AG08395 (cell line): Measurements from ENCODE around the gene IL17B.

Source experiments
- DNase-seq: peaks from one replicate; pipeline ENCODE4 v3.0.0; 2012; ENCODE audit warnings: mixed read lengths, low spot score

The IL17B gene

DNA sequence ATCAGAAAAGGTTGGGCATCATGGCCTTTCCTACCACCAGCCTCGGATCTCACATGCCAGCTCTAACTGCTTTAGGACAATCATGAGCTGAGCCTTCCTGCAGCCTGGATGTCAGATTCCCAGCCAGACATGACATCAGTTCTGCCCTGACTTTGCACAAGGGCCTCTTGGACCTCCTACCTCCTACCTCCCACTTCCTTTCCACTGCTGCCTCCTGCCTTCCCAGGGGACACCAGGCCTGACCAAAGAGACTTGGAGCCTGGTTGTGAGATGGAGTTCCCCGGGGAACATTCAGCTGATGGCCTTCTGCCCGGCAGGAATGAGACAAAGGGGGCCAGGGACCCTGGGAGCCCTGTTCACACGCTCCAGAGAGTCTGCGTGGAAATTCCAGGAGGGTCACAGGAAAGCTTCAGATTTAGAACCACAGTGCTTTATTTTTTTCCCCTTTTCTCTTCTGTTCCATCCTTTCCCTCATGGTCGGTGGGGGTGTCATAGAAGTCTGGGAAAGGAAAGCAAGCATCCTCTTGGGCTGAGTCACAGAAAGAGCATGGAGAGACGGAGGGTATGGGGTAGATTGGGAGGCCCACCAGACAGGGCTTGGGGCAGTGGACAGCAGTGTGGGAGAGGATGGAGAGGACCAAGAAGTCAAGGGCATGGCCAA lies 35.4 kb upstream of the IL17B start:
- DNase-seq: peak; percentile 48

DNA sequence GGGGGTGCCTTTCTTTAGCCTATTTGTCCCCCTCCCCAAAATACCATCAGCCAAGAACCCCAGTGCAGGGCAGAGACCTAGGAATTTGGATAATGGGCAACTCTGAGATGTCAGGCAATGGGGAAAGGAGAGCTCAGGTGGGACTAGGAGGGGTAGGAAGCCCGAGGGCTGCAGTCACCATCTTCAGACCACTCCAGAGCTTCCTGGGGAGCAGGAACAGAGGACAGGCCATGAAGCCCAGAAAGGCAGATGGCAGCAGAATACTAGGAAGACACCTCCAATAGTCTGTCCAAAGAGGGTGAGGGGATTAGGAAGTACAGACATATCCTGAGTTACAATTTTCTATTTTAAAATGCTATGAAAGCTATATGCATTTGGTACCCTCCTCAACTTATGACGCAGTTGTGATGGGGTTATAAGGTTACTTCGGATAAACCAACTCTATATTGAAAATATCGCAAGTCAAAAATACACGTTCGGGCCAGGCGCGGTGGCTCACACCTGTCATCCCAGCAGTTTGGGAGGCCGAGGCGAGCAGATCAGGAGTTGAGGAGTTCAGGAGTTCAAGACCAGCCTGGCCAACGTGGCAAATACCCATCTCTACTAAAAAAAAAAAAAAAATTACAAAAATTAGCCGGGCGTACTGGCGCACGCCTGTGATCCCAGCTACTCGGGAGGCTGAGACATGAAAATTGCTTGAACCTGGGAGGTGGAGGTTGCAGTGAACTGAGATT lies 34.6 kb upstream of the IL17B start:
- no peak for DNase-seq

DNA sequence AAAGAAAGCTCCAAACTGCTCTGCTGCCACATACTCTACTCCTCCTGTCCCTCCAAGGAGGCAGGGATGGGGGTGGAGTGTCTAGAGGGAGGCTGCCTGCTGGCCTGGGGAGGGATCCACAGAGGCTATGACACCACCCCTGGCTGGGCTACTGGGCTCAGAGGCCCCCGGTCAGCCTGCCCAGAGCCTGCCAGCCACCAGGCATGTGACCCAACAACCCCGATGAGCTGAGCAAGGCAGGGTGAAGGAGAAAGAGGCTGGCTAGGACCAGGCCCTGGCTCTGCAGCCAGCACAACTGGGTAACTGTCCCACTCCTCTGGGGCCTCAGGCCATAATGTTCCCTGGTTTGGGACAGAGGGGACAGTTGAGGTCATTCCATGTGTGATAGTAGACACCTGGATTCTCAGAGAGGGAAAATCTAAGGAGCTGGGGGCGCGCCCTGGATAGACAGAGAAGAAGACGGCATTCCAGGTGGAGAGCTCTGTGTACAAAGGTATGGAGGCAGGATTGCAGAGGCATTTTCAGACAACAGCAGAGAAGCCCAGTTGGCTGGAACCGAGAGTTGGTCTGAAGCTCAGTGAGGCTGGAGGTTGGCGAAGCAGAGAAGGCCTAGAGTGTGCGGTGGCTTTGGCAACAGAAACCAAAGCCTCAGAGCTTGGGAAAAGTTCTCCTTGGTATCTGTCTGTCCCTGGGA lies 33.8 kb upstream of the IL17B start:
- DNase-seq: peak; percentile 33

DNA sequence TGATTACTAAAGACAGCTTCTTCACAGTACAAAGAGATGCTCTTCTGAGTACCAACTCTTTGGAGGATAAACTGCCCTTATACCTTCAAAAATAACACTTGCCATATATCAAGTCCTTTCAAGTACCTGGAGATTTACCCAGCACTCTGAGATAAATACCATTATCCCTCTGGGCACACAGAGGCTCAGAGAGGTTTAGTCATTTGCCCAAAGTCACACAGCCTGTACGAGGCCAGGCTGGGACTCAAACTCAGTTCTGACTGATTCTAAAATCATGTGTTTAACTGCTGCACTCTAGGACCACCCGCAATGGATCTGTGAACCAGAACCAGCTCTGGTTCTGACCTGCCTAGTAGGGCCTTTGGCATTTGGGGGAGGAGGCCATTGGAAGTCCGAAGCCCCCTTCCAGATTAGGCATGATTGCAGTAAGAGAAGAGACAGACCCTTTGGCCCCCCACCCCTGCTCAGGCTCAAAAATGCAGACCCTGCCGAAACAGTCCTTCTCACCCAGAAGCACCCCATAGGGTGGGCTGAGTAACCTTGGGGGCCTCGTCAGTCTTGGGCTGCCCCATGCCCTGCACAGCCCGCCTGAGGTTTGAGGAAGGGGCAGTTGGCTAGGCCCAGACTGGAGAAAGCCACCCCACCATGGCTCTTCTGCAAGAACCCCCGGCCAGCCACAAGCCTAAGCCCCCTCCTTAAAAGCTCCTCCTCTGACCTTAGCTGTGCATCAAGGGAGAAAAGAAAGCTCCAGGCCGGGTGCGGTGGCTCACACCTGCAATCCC lies 32.8 kb upstream of the IL17B start:
- no peak for DNase-seq

DNA sequence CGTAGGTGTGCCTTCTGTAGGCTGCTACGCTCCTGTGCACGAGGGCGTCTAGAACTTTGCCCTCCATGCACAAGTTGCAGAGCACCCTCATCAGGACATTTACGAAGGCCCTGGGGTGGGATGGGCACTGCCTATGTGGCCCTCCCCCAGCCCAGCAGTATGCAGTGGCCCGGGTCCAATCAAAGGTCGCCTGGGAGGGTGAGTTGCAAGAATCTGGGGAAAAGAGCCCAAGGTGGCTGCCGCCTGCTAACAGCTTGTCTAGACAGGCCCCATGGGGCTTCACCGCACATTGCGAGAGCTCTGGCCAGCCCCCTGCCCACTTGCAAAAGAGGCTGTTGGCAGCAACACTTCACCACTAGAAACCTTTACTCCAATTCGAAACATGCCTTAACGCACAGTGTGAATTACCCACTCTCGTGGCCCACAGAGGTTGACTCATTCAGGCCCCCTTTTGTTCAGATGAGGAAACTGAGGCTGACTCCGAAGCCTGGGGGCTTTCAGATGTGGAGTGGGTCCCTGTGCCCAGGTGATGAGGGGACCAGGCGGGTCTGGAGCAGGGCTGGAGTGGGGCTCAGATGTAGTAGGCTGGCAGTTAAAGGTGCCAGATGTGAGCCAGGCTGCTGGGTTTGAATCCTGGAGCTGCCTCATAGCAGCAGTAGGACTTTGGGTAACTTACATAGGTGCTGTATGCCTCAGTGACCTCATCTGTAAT lies 31.8 kb upstream of the IL17B start:
- DNase-seq: no peak

GRCh38 chr5:149410071-149410470 lies 31.0 kb upstream of the IL17B start:
- DNase-seq: no peak

- DNase-seq: no peak
Measured at GRCh38 chr5:149409268-149409948, 30.3 kb upstream of the IL17B start.

DNA sequence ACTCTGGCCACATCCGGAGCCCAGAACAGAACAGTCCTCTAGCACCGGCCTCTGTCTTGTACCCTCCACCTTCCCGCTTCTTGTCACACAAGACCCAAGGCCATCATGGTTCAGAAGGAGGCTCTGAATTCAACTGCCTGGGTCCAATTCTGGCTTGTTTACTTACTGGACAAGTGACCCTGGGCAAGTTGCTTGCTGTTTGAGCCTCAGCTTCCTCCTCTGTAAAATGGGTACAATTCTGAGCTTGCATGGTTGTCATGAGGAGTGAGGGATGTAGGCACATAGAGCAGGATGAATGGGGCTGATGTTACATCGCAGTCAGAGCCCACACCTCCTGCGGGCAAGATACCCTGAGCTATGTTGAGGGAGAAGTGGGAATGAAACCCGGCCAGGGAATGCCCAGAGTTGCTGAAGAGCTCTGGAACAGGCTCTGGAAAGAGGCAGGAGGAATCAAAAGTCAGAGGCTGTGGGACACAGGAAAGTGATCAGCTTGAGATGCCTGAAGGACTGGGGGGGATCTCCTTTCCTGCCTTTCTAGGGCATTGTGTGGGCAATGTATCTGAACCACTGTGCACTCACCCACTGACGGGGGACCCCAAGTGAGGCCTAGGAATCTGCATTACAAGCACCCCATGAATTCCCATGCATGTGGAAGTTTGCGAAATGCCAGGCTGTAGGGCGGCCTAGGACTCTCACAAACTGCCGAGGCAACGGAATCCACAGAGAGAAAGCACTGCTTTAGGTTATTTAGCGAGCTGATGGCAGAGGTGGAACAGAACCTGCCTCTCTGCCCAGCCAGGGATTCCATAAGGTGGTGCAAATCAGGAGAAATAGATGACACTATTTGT lies 29.4 kb upstream of the IL17B start:
- no peak for DNase-seq

DNA sequence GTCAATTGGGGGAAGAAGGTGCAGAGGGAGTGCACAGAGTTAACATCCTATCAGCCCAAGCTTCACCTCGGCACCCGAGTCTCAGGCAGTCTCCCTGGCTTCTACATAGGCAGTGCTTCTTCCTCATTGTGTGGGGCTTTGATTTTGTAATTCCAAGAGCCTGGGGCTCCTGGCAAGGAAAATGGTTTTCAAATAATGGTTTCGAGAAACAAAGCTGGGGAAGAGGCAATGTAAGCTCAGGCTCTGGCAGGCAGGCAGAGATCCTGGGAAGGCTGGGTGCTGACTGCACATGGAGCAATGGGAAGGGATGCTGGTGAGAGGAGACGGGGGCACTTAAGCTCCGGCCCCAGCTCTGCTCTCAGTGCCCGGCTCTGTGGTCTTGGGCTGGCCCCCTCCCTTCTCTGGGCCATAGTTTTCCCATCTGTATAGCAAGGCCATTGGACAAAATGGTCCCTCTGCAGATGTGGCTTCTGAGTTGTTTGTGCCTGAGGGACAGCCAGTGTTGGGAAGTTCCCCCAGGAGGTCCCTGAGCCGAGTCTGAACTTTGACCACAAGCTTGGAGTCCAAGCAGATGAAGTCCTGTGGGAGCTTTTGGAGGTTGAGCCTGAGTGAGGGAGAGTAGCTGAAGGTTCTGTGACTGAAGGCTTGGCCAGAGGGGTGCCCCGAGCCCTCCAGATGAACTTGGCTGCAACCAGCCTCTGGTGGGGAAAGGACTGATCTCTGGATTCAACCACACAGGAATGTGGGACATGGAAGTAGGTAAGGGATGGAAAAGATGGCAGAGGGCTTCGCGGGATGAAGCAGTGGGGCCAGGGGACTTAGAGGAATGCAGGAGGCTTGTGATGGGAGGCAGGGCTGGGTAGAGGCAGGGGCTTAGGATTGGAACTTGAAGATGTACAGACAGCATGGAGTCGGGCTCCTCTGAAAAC lies 28.5 kb upstream of the IL17B start:
- no peak for DNase-seq

GRCh38 chr5:149406979-149407306 lies 27.9 kb upstream of the IL17B start:
- DNase-seq: no peak

- peak; percentile 97 for DNase-seq
Measured at GRCh38 chr5:149406203-149406978, 27.3 kb upstream of the IL17B start.

- DNase-seq: no peak
Measured at GRCh38 chr5:149405550-149406202, 26.6 kb upstream of the IL17B start.

DNA sequence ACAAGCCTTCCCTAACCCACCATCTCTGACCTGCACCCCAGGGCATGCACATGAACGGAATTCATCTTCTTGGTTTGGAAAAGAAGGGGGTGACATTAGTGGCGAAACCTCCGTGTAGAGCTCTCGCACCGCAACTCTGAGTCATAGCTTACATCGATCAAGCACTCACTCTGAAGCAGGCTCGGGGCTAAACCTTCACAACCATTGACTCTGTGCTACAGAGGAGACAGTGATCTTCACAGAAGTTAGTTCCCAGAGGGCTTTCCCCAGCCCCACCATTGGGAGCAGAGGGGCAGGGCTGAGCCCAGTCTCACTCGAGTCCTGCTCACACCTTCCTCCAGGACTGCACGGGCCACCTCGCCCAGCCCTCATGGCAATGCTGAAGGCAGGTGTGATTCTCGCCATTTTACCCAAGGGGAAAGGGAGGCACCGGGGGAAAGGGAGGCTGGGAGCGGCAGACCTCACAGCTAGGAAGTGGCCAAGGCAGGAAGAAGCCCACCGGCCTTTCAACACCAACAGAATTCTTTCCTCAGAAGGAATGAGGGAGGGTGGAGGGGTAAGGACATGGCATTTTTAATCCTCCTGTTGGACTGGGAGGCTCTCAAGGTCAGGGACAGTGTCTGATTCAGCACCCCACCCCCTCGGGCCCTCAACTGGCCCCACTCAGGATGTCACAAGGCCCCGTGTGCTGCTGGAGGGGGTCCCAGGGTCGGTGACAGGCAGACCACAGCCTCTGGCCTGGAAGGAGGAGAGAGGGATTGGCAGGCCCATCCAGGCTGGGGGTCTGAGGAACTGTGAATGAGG lies 25.9 kb upstream of the IL17B start:
- peak; percentile 69 for DNase-seq

DNA sequence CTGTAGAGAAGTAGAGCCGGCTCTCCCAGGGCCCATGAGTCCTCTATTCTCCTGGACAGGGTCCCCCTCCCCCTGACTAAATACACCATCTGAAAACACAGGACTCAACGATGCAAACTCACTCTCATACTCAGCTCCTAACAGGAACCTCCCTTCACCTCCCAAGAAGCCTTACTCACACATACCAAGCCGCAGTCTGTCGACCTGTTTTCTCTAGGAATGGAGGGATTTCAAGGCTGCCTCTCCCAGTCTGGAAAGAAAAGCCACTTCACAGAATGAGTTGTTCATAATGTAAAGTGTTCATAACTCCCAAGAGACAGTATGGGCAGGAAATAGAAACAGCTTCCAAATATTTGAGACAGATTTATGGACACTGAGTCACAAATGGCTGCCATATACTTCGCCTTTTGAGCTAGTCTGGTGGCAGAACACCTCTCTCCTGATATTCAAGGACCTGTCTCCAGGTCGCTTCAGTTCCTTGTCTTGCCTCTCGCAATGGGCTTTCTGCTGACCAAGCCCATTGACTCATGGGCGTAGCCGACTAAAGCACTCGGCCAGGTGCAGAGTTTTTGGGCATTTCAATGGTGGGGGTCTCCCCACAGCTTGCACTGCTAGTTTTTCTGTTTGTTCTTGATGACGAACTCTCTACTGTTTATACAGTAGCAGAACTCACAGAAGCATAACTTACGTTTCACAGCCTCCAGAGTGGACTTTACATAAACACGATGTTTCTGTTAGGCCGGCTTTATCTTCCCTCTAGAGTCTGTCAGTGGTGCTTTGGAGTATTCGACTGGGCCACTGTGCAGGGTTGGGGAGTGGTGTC lies 25.0 kb upstream of the IL17B start:
- peak; percentile 85 for DNase-seq

DNA sequence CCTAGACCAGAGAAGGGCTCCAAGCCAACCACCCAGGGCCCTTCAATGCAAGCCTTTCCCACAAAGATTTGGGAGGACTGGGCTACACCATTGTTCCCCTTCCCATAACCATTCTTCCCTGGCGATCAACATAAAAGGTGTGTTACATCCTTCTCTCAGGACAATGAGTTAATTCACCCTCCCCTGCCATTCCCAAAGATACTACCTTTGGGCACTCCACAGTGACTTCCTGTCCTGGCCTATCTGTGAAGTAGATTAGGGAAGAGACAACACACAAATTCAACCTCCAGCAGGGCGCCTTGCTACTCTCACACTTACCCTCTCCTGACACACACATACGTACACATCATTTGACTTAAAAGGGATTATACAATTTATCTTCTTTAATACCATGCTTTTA lies 23.2 kb upstream of the IL17B start:
- no peak for DNase-seq

- no peak for DNase-seq
Measured at GRCh38 chr5:149401051-149401450, 22.0 kb upstream of the IL17B start.
